ENCODE results near the gene NKTR. TPM values are rescaled to one million over a fixed set of nuclear protein-coding genes. Genes with fewer than 3 reads are reported as not detected.

Gene NKTR
- total and polyA plus RNA-seq, 9 of the 15 experiments (the other 6 are each of a cell fraction or from before 2014, with no cell fraction given), result 19.7 to 123 (median 92.6) TPM

- TF ChIP-seq POLR2G (IDR thresholded peaks at IDR 0.05; ENCODE audit: low read depth, low read length) (no peak), PRDM10 (IDR thresholded peaks at IDR 0.05; ENCODE audit: partially characterized antibody) (no peak), JUND (IDR thresholded peaks at IDR 0.05; ENCODE audit: borderline replicate concordance, low read depth, low read length) (peak; percentile 96), JUND (tag; IDR thresholded peaks at IDR 0.05; ENCODE audit: borderline replicate concordance, low read depth, low read length) (peak; percentile 94; the same call in 2 of the 3 replicates), CHCHD3 (CRISPR knock-in tag; IDR thresholded peaks at IDR 0.05) (no peak), HLTF (IDR thresholded peaks at IDR 0.05) (no peak), ELF2 (CRISPR knock-in tag; IDR thresholded peaks at IDR 0.05) (no peak), NFRKB (IDR thresholded peaks at IDR 0.05; ENCODE audit: low read depth) (no peak), KAT7 (CRISPR knock-in tag; IDR thresholded peaks at IDR 0.05; ENCODE audit: borderline replicate concordance) (no peak), ETS1 (conservative IDR thresholded peaks at IDR 0.05; ENCODE audit: control insufficient read depth, low read depth, low read length) (no peak), ZNF512 (tag; IDR thresholded peaks at IDR 0.05) (no peak), RB1 (IDR thresholded peaks at IDR 0.05; ENCODE audit: low read depth) (no peak), ZZZ3 (IDR thresholded peaks at IDR 0.05) (no peak), ZNF280A (IDR thresholded peaks at IDR 0.05; ENCODE audit: low read depth, partially characterized antibody) (no peak), EP300 (IDR thresholded peaks at IDR 0.05; ENCODE audit: low read length) (peak; percentile 76)
- TF ChIP-seq, protein P1, sequence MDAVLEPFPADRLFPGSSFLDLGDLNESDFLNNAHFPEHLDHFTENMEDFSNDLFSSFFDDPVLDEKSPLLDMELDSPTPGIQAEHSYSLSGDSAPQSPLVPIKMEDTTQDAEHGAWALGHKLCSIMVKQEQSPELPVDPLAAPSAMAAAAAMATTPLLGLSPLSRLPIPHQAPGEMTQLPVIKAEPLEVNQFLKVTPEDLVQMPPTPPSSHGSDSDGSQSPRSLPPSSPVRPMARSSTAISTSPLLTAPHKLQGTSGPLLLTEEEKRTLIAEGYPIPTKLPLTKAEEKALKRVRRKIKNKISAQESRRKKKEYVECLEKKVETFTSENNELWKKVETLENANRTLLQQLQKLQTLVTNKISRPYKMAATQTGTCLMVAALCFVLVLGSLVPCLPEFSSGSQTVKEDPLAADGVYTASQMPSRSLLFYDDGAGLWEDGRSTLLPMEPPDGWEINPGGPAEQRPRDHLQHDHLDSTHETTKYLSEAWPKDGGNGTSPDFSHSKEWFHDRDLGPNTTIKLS (IDR thresholded peaks at IDR 0.05; ENCODE audit: borderline replicate concordance, low read depth), result no peak
- TF ChIP-seq, protein P2, sequence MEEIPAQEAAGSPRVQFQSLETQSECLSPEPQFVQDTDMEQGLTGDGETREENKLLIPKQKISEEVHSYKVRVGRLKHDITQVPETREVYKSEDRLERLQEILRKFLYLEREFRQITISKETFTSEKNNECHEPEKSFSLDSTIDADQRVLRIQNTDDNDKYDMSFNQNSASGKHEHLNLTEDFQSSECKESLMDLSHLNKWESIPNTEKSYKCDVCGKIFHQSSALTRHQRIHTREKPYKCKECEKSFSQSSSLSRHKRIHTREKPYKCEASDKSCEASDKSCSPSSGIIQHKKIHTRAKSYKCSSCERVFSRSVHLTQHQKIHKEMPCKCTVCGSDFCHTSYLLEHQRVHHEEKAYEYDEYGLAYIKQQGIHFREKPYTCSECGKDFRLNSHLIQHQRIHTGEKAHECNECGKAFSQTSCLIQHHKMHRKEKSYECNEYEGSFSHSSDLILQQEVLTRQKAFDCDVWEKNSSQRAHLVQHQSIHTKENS (CRISPR knock-in tag; IDR thresholded peaks at IDR 0.05), result no peak
These were observed 5.2 kb downstream of the NKTR start (continued) for GRCh38 chr3:42605546-42606173.

Data from K562 (cell line).